HepG2 (cell line): ENCODE results near the gene SLC2A10. TPM values are rescaled to one million over a fixed set of nuclear protein-coding genes. Genes with fewer than 3 reads are reported as not detected.
A peak's percentile ranks its signal among the peaks of the same experiment; 100 is the strongest.

Experiments
- CCDC6 ChIP-seq: sonication (generic); formaldehyde crosslinking; IDR thresholded peaks from 2 replicates; pipeline ENCODE4 v1.8.1; 2022; ENCODE audit warnings: mild to moderate bottlenecking, missing genetic modification reagents, moderate library complexity
- CREB3 ChIP-seq: sonication (generic); formaldehyde crosslinking; IDR thresholded peaks from 2 replicates; pipeline ENCODE4 v1.5.0; 2020; ENCODE audit warnings: missing genetic modification reagents
- DNMT3B ChIP-seq: conservative IDR thresholded peaks from 2 replicates; pipeline ENCODE4 v1.6.1; 2016; ENCODE audit warnings: missing biosample characterization, control low read depth
- FOXJ3 ChIP-seq: sonication (generic); formaldehyde crosslinking; IDR thresholded peaks from 2 replicates; pipeline ENCODE4 v1.4.0; 2020; ENCODE audit warnings: missing genetic modification reagents, mild to moderate bottlenecking, borderline replicate concordance
- HNF4G ChIP-seq, 2 experiments: sonication (generic) in 1 of 2; formaldehyde crosslinking in 1 of 2; IDR thresholded peaks; 2 replicates each; pipeline versions ENCODE4 v1.4.0 to v1.6.1; 2011 to 2020; ENCODE audit warnings: borderline replicate concordance in 2 of 2, low read depth in 2 of 2, mild to moderate bottlenecking in 2 of 2, low read length in 1 of 2, missing genetic modification reagents in 1 of 2, moderate library complexity in 1 of 2
- HNRNPH1 ChIP-seq: fragments of 200-400 bp; formaldehyde crosslinking; optimal IDR thresholded peaks from 2 replicates; pipeline ENCODE3; 2017; ENCODE audit warnings: mild to moderate bottlenecking, low read depth, low read length
- IRF2 ChIP-seq: IDR thresholded peaks from 2 replicates; pipeline ENCODE4 v1.6.1; 2018; ENCODE audit warnings: missing genetic modification reagents, missing compliant biosample characterization
- KAT8 ChIP-seq: IDR thresholded peaks from 2 replicates; pipeline ENCODE4 v1.6.1; 2016; ENCODE audit warnings: missing genetic modification reagents, missing compliant biosample characterization
- MTF1 ChIP-seq: sonication (generic); formaldehyde crosslinking; IDR thresholded peaks from 2 replicates; pipeline ENCODE4 v1.5.0; 2020; ENCODE audit warnings: missing genetic modification reagents
- NFKBIZ ChIP-seq: IDR thresholded peaks from 2 replicates; pipeline ENCODE4 v1.6.1; 2018; ENCODE audit warnings: missing genetic modification reagents, missing compliant biosample characterization
- RAD21 ChIP-seq: fragments of 450-650 bp; formaldehyde crosslinking; IDR thresholded peaks from 2 replicates; pipeline ENCODE4 v1.5.0; 2020; ENCODE audit warnings: mild to moderate bottlenecking
- SCMH1 ChIP-seq: sonication (generic); formaldehyde crosslinking; IDR thresholded peaks from 2 replicates; pipeline ENCODE4 v1.9.0; 2021; ENCODE audit warnings: missing genetic modification reagents, mild to moderate bottlenecking, borderline replicate concordance
- SKI ChIP-seq: fragments of 450-650 bp; IDR thresholded peaks from one replicate; pipeline ENCODE4 v1.6.1; 2018; ENCODE audit warnings: mild to moderate bottlenecking; ENCODE audit not compliant: partially characterized antibody
- SYNCRIP ChIP-seq: fragments of 200-400 bp; formaldehyde crosslinking; IDR thresholded peaks from 2 replicates; pipeline ENCODE4 v1.6.1; 2018; ENCODE audit warnings: mild to moderate bottlenecking, low read depth, low read length; ENCODE audit not compliant: insufficient read depth
- TEAD2 ChIP-seq: sonication (generic); formaldehyde crosslinking; IDR thresholded peaks from 2 replicates; pipeline ENCODE4 v1.9.0; 2021; ENCODE audit warnings: missing genetic modification reagents
- TSC22D2 ChIP-seq: sonication (generic); formaldehyde crosslinking; IDR thresholded peaks from 2 replicates; pipeline ENCODE4 v1.5.1; 2020; ENCODE audit warnings: missing genetic modification reagents, mild to moderate bottlenecking, borderline replicate concordance
- WIZ ChIP-seq: sonication (generic); formaldehyde crosslinking; IDR thresholded peaks from 2 replicates; pipeline ENCODE4 v1.5.1; 2020; ENCODE audit warnings: mild to moderate bottlenecking, missing genetic modification reagents
- ZC3H13 ChIP-seq: sonication (generic); formaldehyde crosslinking; IDR thresholded peaks from 2 replicates; pipeline ENCODE4 v1.8.1; 2023; ENCODE audit warnings: mild to moderate bottlenecking, missing genetic modification reagents, moderate library complexity
- ZNF790 ChIP-seq: sonication (generic); formaldehyde crosslinking; IDR thresholded peaks from 2 replicates; pipeline ENCODE4 v1.8.0; 2022; ENCODE audit warnings: missing genetic modification reagents, mild to moderate bottlenecking, borderline replicate concordance
- ZNF883 ChIP-seq: sonication (generic); formaldehyde crosslinking; IDR thresholded peaks from 2 replicates; pipeline ENCODE4 v1.5.1; 2020; ENCODE audit warnings: mild to moderate bottlenecking, missing genetic modification reagents; ENCODE audit errors: not compliant biosample characterization
- polyA plus RNA-seq, 8 experiments: library from polyadenylated mRNA; depleted of rRNA in 3 of 8; stranded (reverse) in 7 of 8; unstranded in 1 of 8; fragments of >200 nt; fragmentation: Illumina TruSeq in 4 of 8; extraction: Trizol in 4 of 8; gene quantifications; 2 replicates each; pipeline versions ENCODE4 v1.2.1 to v1.2.3, GENCODE V29; 2011 to 2016; ENCODE audit warnings: low read depth in 4 of 8, missing spikeins in 1 of 8, mixed read lengths in 1 of 8; ENCODE audit not compliant: insufficient read depth in 1 of 8
- total RNA-seq, 5 experiments: library from RNA; depleted of rRNA; stranded (reverse); fragments of >200 nt; fragmentation: Illumina TruSeq; extraction: Trizol; gene quantifications; 2 replicates each; pipeline ENCODE4 v1.2.3, GENCODE V29; 2016; ENCODE audit warnings: low read depth in 1 of 5
- TF ChIP-seq, protein P1 (sequence below): sonication (generic); formaldehyde crosslinking; IDR thresholded peaks from 2 replicates; pipeline ENCODE4 v1.8.1; 2023; ENCODE audit warnings: mild to moderate bottlenecking, inconsistent platforms, moderate library complexity, missing genetic modification reagents, borderline replicate concordance
- TF ChIP-seq, protein P2 (sequence below): sonication (generic); formaldehyde crosslinking; IDR thresholded peaks from 2 replicates; pipeline ENCODE4 v1.4.0; 2020; ENCODE audit warnings: missing genetic modification reagents, borderline replicate concordance
- TF ChIP-seq, protein P3 (sequence below): sonication (generic); formaldehyde crosslinking; IDR thresholded peaks from 2 replicates; pipeline ENCODE4 v1.5.1; 2020; ENCODE audit warnings: missing genetic modification reagents, mild to moderate bottlenecking, borderline replicate concordance

The SLC2A10 gene
- total and polyA plus RNA-seq, 2 of the 13 experiments (the other 11 are each of a cell fraction or from before 2014, with no cell fraction given) = 16.0 to 18.4 TPM

DNA sequence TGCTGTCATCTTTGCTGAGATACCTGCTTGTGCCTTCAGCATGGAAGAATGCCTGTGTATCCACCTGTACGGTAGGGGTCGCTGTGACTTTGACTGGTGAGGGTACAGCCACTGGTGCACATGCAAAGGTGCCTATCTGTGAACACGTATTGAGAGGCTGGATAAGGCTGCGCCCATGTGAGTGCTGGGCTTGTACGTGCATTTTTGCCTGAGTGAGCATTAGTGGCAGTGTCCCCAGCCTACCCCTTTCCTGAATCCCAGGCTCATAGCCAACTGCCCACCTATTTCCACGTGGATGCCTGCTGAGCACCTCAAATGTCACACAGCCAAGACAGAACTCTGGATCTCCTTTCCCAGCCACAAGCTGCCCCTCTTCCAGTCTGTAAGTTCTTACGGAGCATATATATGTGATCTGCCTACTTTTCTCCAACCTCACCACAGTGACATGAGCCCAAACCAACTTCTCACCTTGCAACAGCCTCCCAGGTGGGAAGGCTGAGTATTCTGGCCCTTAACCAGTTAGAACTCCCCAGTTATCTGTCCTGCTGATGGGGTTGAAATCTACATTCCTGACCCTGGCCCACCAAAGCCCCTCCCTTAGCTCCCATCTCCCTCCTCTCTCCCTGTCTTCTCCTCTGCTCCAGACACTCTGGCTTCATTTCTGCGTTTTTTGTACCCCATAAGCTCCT, 1.1 kb upstream of the SLC2A10 start (continued):
- no peak for TF ChIP-seq FOXJ3 (CRISPR knock-in tag)
- TF ChIP-seq MTF1 (CRISPR knock-in tag) = no peak
- no peak for TF ChIP-seq SCMH1 (CRISPR knock-in tag)
- no peak for TF ChIP-seq ZNF883 (CRISPR knock-in tag)
- no peak for TF ChIP-seq CREB3 (CRISPR knock-in tag)
- TF ChIP-seq KAT8 (CRISPR knock-in tag) = peak; percentile 79
- peak; percentile 84 for TF ChIP-seq IRF2 (CRISPR knock-in tag)
- no peak for TF ChIP-seq DNMT3B (CRISPR knock-in tag)
- TF ChIP-seq SYNCRIP = no peak
- TF ChIP-seq, protein P1, sequence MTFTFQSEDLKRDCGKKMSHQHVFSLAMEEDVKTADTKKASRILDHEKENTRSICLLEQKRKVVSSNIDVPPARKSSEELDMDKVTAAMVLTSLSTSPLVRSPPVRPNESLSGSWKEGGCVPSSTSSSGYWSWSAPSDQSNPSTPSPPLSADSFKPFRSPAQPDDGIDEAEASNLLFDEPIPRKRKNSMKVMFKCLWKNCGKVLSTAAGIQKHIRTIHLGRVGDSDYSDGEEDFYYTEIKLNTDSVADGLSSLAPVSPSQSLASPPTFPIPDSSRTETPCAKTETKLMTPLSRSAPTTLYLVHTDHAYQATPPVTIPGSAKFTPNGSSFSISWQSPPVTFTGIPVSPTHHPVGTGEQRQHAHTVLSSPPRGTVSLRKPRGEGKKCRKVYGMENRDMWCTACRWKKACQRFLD (CRISPR knock-in tag) = no peak
- TF ChIP-seq ZNF790 = no peak
- 0 out of 2 replicates have a peak, but pooled peaks have one; percentile 24 for TF ChIP-seq TSC22D2 (CRISPR knock-in tag)
- TF ChIP-seq, protein P2, sequence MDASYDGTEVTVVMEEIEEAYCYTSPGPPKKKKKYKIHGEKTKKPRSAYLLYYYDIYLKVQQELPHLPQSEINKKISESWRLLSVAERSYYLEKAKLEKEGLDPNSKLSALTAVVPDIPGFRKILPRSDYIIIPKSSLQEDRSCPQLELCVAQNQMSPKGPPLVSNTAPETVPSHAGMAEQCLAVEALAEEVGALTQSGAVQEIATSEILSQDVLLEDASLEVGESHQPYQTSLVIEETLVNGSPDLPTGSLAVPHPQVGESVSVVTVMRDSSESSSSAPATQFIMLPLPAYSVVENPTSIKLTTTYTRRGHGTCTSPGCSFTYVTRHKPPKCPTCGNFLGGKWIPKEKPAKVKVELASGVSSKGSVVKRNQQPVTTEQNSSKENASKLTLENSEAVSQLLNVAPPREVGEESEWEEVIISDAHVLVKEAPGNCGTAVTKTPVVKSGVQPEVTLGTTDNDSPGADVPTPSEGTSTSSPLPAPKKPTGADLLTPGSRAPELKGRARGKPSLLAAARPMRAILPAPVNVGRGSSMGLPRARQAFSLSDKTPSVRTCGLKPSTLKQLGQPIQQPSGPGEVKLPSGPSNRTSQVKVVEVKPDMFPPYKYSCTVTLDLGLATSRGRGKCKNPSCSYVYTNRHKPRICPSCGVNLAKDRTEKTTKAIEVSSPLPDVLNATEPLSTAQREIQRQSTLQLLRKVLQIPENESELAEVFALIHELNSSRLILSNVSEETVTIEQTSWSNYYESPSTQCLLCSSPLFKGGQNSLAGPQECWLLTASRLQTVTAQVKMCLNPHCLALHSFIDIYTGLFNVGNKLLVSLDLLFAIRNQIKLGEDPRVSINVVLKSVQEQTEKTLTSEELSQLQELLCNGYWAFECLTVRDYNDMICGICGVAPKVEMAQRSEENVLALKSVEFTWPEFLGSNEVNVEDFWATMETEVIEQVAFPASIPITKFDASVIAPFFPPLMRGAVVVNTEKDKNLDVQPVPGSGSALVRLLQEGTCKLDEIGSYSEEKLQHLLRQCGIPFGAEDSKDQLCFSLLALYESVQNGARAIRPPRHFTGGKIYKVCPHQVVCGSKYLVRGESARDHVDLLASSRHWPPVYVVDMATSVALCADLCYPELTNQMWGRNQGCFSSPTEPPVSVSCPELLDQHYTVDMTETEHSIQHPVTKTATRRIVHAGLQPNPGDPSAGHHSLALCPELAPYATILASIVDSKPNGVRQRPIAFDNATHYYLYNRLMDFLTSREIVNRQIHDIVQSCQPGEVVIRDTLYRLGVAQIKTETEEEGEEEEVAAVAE (CRISPR knock-in tag) = 0 out of 2 replicates have a peak, but pooled peaks have one; percentile 49
- TF ChIP-seq NFKBIZ (CRISPR knock-in tag) = peak; percentile 60; the same call in 1 of the 2 replicates
- TF ChIP-seq ZC3H13 (CRISPR knock-in tag) = no peak
- TF ChIP-seq TEAD2 = no peak
- no peak for TF ChIP-seq SKI
- no peak for TF ChIP-seq RAD21 (CRISPR knock-in tag)
- TF ChIP-seq CCDC6 (CRISPR knock-in tag) = no peak
- no peak for TF ChIP-seq WIZ
- TF ChIP-seq HNF4G (IDR thresholded peaks at IDR 0.05; ENCODE audit: borderline replicate concordance, low read depth, low read length) = no peak
- TF ChIP-seq HNF4G (CRISPR knock-in tag; IDR thresholded peaks at IDR 0.05; ENCODE audit: borderline replicate concordance, low read depth) = no peak
- TF ChIP-seq, protein P3, sequence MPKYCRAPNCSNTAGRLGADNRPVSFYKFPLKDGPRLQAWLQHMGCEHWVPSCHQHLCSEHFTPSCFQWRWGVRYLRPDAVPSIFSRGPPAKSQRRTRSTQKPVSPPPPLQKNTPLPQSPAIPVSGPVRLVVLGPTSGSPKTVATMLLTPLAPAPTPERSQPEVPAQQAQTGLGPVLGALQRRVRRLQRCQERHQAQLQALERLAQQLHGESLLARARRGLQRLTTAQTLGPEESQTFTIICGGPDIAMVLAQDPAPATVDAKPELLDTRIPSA (CRISPR knock-in tag) = no peak
- TF ChIP-seq HNRNPH1 = no peak
